DOHH2 (cell line): ENCODE results near the gene PDZRN4.

Experiments used
- EZH2phosphoT487 ChIP-seq: fragments of 200-600 bp; sonication (generic); IDR thresholded peaks from 2 replicates; pipeline ENCODE4 v1.6.1; 2017; ENCODE audit warnings: borderline replicate concordance, mild to moderate bottlenecking, antibody characterized with exemption, low read length, moderate library complexity, mixed read lengths
- TF ChIP-seq, protein P1 (sequence below): fragments of 200-600 bp; sonication (generic); IDR thresholded peaks from one replicate; pipeline ENCODE4 v1.5.1; 2014; ENCODE audit warnings: antibody characterized with exemption, mild to moderate bottlenecking, low read depth, low read length; ENCODE audit not compliant: poor library complexity, severe bottlenecking

DNA sequence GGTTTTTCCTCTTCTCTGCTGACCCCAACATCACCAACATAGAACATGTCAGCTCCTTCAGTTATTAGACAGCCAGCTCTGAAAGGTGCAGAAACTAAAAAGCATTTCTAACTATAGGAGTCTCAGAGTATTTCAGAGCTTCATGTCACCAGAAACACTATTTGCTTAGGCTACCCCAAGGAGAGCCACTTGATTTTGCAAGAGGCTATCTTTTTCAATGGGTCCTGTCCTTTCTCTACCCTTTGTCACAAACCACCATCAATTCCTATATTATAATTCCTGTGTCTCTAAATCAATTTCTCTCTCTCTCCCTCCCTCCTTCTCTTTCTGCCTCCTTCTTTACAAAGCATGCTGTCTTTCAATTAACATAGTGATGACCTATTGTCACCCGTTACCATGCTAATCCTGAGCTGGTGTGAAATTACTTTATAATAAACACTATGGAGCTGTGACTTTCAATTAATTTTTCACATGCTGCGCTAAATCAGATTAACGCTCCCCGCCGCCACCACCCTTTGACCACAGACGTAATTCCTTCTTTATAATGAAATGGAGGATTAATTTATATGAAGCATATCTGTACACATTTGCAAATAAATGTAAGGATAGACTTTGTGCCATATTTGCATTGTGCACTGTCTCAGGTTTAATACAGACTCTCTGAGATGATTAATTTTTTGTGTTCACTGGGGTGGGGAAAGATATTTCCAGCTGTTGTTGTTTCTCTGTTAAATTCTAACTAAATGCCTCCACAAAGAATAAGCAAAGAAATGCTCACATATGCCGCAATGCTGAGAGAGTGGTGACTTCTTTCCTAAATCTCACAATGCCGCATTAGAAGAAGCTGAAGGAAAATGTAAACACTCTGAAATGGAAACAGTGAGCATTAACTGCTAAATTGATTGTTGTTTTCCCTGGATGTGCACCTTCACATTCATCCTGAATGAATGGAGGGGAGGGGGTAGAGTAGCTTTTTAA lies 418.6 kb downstream of the PDZRN4 start:
- TF ChIP-seq, protein P1, sequence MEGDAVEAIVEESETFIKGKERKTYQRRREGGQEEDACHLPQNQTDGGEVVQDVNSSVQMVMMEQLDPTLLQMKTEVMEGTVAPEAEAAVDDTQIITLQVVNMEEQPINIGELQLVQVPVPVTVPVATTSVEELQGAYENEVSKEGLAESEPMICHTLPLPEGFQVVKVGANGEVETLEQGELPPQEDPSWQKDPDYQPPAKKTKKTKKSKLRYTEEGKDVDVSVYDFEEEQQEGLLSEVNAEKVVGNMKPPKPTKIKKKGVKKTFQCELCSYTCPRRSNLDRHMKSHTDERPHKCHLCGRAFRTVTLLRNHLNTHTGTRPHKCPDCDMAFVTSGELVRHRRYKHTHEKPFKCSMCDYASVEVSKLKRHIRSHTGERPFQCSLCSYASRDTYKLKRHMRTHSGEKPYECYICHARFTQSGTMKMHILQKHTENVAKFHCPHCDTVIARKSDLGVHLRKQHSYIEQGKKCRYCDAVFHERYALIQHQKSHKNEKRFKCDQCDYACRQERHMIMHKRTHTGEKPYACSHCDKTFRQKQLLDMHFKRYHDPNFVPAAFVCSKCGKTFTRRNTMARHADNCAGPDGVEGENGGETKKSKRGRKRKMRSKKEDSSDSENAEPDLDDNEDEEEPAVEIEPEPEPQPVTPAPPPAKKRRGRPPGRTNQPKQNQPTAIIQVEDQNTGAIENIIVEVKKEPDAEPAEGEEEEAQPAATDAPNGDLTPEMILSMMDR = no peak
- no peak for TF ChIP-seq EZH2phosphoT487
